Heart left ventricle (tissue), 16 donors: ENCODE data around the gene GNAO1. TPM values are rescaled to one million over a fixed set of nuclear protein-coding genes. Genes with fewer than 3 reads are reported as not detected.

Experiments used
- ATAC-seq, 4 donors: fragments of 200-7000 bp; cut with Tn5 transposase; one replicate each; pipeline ENCODE4 v1.9.1; 2020 to 2022; ENCODE audit warnings: moderate library complexity in 4 of 4, mild to moderate bottlenecking in 3 of 4, moderate number of reproducible peaks in 1 of 4
- DNase-seq, 5 donors: peaks; one replicate each; pipeline ENCODE4 v3.0.0-alpha.2; 2020
- H3K27ac ChIP-seq, 12 donors: fragments of 200-600 bp; sonication (generic) in 4 of 12; one replicate each; pipeline versions ENCODE4 v1.5.0 to v1.8.0; 2016 to 2022; ENCODE audit warnings: mild to moderate bottlenecking in 2 of 12
- H3K27me3 ChIP-seq, 9 donors: fragments of 200-600 bp; sonication (generic) in 2 of 9; one replicate each; pipeline versions ENCODE4 v1.5.1 to v1.8.0; 2016 to 2022; ENCODE audit warnings: mild to moderate bottlenecking in 3 of 9
- H3K36me3 ChIP-seq, 9 donors: fragments of 200-600 bp; sonication (generic) in 2 of 9; one replicate each; pipeline versions ENCODE4 v1.5.0 to v1.8.0; 2018 to 2022; ENCODE audit warnings: mild to moderate bottlenecking in 2 of 9
- H3K4me1 ChIP-seq, 12 donors: fragments of 200-600 bp; sonication (generic) in 4 of 12; one replicate each; pipeline versions ENCODE4 v1.5.0 to v1.8.0; 2016 to 2022; ENCODE audit warnings: mild to moderate bottlenecking in 3 of 12
- H3K4me3 ChIP-seq, 12 donors: fragments of 200-600 bp; sonication (generic) in 4 of 12; one replicate each; pipeline versions ENCODE4 v1.5.0 to v1.8.0; 2017 to 2022; ENCODE audit warnings: mild to moderate bottlenecking in 9 of 12, moderate library complexity in 4 of 12
- H3K9me3 ChIP-seq, 12 donors: fragments of 200-600 bp; sonication (generic) in 4 of 12; one replicate each; pipeline versions ENCODE4 v1.5.0 to v1.8.0; 2016 to 2022; ENCODE audit warnings: mild to moderate bottlenecking in 1 of 12
- POLR2A ChIP-seq, 2 donors: fragments of 450-650 bp; IDR thresholded peaks; one replicate each; pipeline ENCODE4 v1.6.1; 2017; ENCODE audit warnings: antibody characterized with exemption in 2 of 2, mild to moderate bottlenecking in 2 of 2, moderate library complexity in 2 of 2
- WGBS, 4 donors: extraction: QIAGEN DNeasy Blood & Tissue Kit in 2 of 4; methylation state at CpG; one replicate each; pipeline versions ENCODE4 v1.1.5 to v1.1.7; 2013 to 2018; 5-methylcytosine and 5-hydroxymethylcytosine counted together
- intact Hi-C, 10 donors: fragments of 100-400 bp; cut with DNase I; formaldehyde crosslinking; loops; one replicate each; pipeline versions ENCODE4 v1.11.1 to v1.14.2; 2022
- polyA plus RNA-seq, 2 donors: library from polyadenylated mRNA; stranded (reverse); fragments of 200-250 nt; gene quantifications; one replicate each; pipeline ENCODE4 v1.2.3, GENCODE V29; 2013
- total RNA-seq, 9 donors: library from RNA; depleted of rRNA in 2 of 9; stranded (reverse); fragments of >200 nt in 2 of 9; fragmentation: NEBNext Ultra II Directional in 3 of 9; extraction: Animal tissue kit (Norgen Biotek cat#: 25700) in 3 of 9; gene quantifications; one replicate each; pipeline versions ENCODE4 v1.1.0 to v1.2.4, GENCODE V29; 2016 to 2023
- TF ChIP-seq, protein P1 (sequence below), 12 donors: fragments of 200-600 bp; sonication (generic) in 4 of 12; IDR thresholded peaks; one replicate each; pipeline versions ENCODE4 v1.5.0 to v1.8.0; 2018 to 2022; ENCODE audit warnings: antibody characterized with exemption in 12 of 12, mild to moderate bottlenecking in 5 of 12
- donor health status: ischemic (EF 13 %, LVEDD 7.1; RV severe dilation, severe dysfunction).
- donor health status: healthy with polysubstance abuse.
- donor health status: DM: no; HTN: yes; CAD: no.
- donor health status: DM: no; HTN: no; CAD: no.
- donor health status: ischemic (EF 25% LVEDD 6.9; RV normal size, moderate dysfunction).
- donor health status: ischemic (EF 25% LVEDD 5.7; RV mildly dilated, moderate dysfunction).
- donor health status: healthy.
- donor health status: DM: yes; HTN: yes; CAD: no.
- donor health status: ischemic (EF 35%, LVEDD 5.7; RV mildly dilated, moderate dysfunction).
- donor health status: nonischemic (EF 11% LVEDD 7.7; RV severe dilation, severe dysfunction).
- donor health status: DM: yes; HTN: yes; CAD: no.
- donor health status: PGD.
- donor health status: ischemic (EF 29% LVEDD 5.4; RV normal size, mild dysfunction).
- donor health status: nonischemic (EF 23%, LVEDD 6.1; RV moderate dilation, normal function).

The GNAO1 gene
- total and polyA plus RNA-seq, 11 donors, result 1.4 to 26.8 (median 12.0) TPM

DNA sequence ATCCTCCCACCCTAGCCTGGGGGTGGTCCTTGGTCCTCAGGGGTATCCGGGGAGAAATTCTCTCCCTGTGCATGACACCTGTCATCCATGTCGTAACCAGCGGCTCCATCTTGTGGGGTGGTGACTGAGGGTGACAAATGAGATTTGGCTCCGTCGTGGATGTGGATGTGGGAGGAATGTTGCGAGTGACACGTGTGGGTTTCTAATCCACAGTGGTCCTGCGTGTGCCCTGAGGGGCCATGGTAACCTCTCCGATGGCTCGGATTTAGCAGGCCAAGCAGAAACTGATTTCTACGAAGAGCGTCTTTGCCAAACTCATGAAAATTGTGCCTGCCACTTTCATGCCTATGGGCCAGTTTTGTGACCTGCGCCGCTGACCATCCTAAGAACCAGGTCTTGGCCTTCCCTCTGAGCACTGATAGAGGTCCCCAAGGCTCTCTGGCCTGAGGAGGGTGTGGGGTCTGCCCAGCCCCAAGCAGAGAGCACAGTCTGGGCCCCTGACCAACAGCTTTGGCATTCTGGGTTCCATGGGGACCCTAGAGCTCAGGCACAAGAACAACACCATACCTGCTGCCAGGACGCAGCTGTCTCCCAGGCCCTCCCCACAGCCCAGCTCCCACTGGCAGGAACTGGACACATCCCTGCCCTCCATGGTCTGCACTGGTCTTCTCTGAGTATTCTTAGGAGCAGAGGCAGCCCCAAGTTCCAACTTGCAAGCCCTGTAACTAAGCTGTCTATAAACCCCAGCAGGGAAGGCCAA is 155.0 kb downstream of the GNAO1 start:
- intact Hi-C loops, result no loop called here
- ATAC-seq, result no peak
- H3K27ac ChIP-seq, result no peak overlapping the region
- no peak overlapping the region for H3K4me3 ChIP-seq
- no peaks in the 10 kb centered on the region for H3K9me3 ChIP-seq
- no peak for TF ChIP-seq POLR2A (IDR thresholded peaks at IDR 0.05)
- TF ChIP-seq, protein P1, sequence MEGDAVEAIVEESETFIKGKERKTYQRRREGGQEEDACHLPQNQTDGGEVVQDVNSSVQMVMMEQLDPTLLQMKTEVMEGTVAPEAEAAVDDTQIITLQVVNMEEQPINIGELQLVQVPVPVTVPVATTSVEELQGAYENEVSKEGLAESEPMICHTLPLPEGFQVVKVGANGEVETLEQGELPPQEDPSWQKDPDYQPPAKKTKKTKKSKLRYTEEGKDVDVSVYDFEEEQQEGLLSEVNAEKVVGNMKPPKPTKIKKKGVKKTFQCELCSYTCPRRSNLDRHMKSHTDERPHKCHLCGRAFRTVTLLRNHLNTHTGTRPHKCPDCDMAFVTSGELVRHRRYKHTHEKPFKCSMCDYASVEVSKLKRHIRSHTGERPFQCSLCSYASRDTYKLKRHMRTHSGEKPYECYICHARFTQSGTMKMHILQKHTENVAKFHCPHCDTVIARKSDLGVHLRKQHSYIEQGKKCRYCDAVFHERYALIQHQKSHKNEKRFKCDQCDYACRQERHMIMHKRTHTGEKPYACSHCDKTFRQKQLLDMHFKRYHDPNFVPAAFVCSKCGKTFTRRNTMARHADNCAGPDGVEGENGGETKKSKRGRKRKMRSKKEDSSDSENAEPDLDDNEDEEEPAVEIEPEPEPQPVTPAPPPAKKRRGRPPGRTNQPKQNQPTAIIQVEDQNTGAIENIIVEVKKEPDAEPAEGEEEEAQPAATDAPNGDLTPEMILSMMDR (IDR thresholded peaks at IDR 0.05), result no peak
- H3K4me1 ChIP-seq, result no peaks in the 10 kb centered on the region
- 92 to 96% (median 95%) methylated on average over 15 of the region's 15 CpGs for WGBS, 4 donors
- DNase-seq, result peak in 2 of 5 donors; percentile 7 to 39
- H3K36me3 ChIP-seq, result peaks cover 0 to 11% (median 0%) of the 10 kb centered on the region in 9 donors
- H3K27me3 ChIP-seq, result no peaks in the 10 kb centered on the region

DNA sequence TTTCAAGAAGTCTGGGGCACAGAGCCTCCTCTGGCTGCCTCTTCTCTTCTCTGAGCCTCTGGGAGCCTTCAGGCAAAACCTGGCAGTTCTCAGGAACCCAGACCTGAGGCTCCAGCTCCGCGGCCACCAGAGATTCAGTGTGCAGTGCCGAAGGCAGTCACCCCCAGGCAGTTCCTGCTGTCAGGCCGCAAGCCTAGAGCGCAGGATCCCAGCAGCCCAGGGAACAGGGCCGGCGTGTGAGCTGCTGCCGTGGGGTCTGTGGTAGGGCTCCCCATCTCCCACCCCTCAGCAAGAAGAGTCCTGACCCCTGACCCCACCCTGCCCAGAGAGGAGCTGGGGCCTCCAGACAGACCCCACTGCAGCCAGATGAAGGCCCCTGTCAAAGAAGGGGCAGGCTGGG is 155.9 kb downstream of the GNAO1 start:
- intact Hi-C loops, result no loop called here
- DNase-seq, result peak in 2 of 5 donors; percentile 12 to 37
- Histone ChIP-seq H3K27ac (no peak overlapping the region), H3K36me3 (peaks cover 0 to 9% (median 0%) of the 10 kb centered on the region in 9 donors), H3K27me3 (no peaks in the 10 kb centered on the region), H3K4me3 (no peak overlapping the region), H3K9me3 (no peaks in the 10 kb centered on the region), H3K4me1 (no peaks in the 10 kb centered on the region)
- TF ChIP-seq, protein P1 (IDR thresholded peaks at IDR 0.05), result no peak
- TF ChIP-seq POLR2A (IDR thresholded peaks at IDR 0.05), result no peak
- WGBS, 4 donors, result 69 to 87% (median 81%) methylated on average over 4 to 8 of the region's 8 CpGs
- no peak for ATAC-seq

DNA sequence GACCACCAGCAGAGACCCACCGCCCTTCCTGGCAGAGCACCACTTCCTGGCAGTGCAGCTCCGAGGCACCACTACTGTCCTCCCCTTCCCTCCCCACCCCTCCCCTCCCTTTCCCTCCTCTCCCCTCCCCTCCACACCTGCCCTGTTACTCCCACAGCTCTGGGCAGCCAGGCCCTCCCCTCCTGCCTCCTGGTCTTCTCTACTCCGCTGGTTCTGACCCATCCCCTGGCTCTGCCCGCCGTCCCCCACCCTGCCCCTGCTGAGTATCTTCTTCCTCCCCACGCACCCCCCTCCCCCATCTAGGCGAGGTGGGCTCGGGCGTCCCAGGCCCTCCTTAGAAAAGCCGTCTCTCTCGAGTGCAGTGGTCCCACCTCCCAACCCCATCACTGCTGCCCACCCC is 156.4 kb downstream of the GNAO1 start:
- peak in 2 of 5 donors; percentile 9 to 23 for DNase-seq
- H3K4me3 ChIP-seq, result no peak overlapping the region
- H3K36me3 ChIP-seq, result peaks cover 0 to 9% (median 0%) of the 10 kb centered on the region in 9 donors

More for the DNA sequence above, 156.4 kb downstream of the GNAO1 start:
- intact Hi-C loops, result no loop called here
- TF ChIP-seq, protein P1 (IDR thresholded peaks at IDR 0.05), result no peak
- no peak for TF ChIP-seq POLR2A (IDR thresholded peaks at IDR 0.05)
- no peaks in the 10 kb centered on the region for H3K4me1 ChIP-seq
- no peaks in the 10 kb centered on the region for H3K27me3 ChIP-seq
- WGBS, 4 donors, result 79 to 86% (median 81%) methylated on average over 11 of the region's 11 CpGs
- no peaks in the 10 kb centered on the region for H3K9me3 ChIP-seq
- H3K27ac ChIP-seq, result no peak overlapping the region
- no peak for ATAC-seq
